ENCODE results near the gene SEMA4B.

DNA sequence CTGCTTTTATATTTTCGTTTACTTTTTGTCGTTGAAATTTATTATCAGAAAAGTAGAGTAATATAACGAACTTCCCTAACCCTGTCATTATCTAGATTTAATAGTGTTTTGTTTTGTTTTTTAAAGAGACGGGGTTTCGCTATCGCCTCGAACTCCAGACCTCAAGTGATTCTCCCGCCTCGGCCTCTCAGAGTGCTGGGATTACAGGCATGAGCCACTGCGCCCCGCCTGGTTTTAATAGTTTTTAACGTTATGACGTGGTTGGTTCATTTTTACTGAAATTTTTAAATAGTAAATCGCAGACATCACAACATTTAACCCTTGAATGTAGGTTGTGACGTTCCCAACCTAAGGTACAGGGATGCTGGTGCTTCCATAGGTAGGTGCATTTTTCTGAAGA lies 65.4 kb downstream of the SEMA4B start:
- TF ChIP-seq EP300 (IDR thresholded peaks at IDR 0.05; ENCODE audit: borderline replicate concordance in 1 of 2, low read depth in 2 of 2, low read length in 2 of 2) (no peak), ASH2L (IDR thresholded peaks at IDR 0.05; ENCODE audit: low read length) (no peak), CTCF (IDR thresholded peaks at IDR 0.05; ENCODE audit: control extremely low read depth in 1 of 3, insufficient read depth in 1 of 3, low read depth in 1 of 3, low read length in 3 of 3) (no peak), POLR2AphosphoS5 (IDR thresholded peaks at IDR 0.05; ENCODE audit: low read depth, low read length) (no peak), SIN3A (conservative IDR thresholded peaks at IDR 0.05 in 1 of 2, IDR thresholded peaks at IDR 0.05 in 1 of 2; ENCODE audit: low read depth in 1 of 2, low read length in 2 of 2) (no peak; a peak in 1 of 4 replicates), NANOG (IDR thresholded peaks at IDR 0.05; ENCODE audit: insufficient read depth, low read depth, low read length, poor library complexity, severe bottlenecking) (no peak), YY1 (IDR thresholded peaks at IDR 0.05; ENCODE audit: low read depth, low read length) (no peak), BRCA1 (IDR thresholded peaks at IDR 0.05; ENCODE audit: low read depth, low read length) (no peak)
